Neuronal stem cell (in vitro differentiated cells): ENCODE measurements around the gene SYT8.

ENCODE experiments used
- DNase-seq: peaks from one replicate; pipeline ENCODE4 v3.0.0-alpha.2; 2013; ENCODE audit warnings: low spot score
- H2AFZ ChIP-seq: one replicate; pipeline ENCODE4 v1.6.1; 2013; ENCODE audit warnings: mild to moderate bottlenecking, low read length, inconsistent platforms
- H2AK5ac ChIP-seq: 2 replicates; pipeline ENCODE4 v1.6.1; 2013; ENCODE audit warnings: low read depth, mild to moderate bottlenecking, inconsistent platforms, low read length, moderate library complexity, mixed read lengths
- H2BK120ac ChIP-seq: 2 replicates; pipeline ENCODE4 v1.6.1; 2013; ENCODE audit warnings: low read depth, mild to moderate bottlenecking, inconsistent platforms, low read length, moderate library complexity, mixed read lengths
- H2BK12ac ChIP-seq: one replicate; pipeline ENCODE4 v1.6.1; 2013; ENCODE audit warnings: low read length, inconsistent platforms
- H2BK15ac ChIP-seq: 2 replicates; pipeline ENCODE4 v1.6.1; 2013; ENCODE audit warnings: mild to moderate bottlenecking, low read length, inconsistent platforms, mixed read lengths
- H2BK5ac ChIP-seq: one replicate; pipeline ENCODE4 v1.6.1; 2013; ENCODE audit warnings: inconsistent platforms, mild to moderate bottlenecking, low read length, moderate library complexity
- H3K14ac ChIP-seq: one replicate; pipeline ENCODE4 v1.6.1; 2013; ENCODE audit warnings: low read length, inconsistent platforms
- H3K18ac ChIP-seq: 2 replicates; pipeline ENCODE4 v1.6.1; 2013; ENCODE audit warnings: low read length, inconsistent platforms
- H3K23ac ChIP-seq: 2 replicates; pipeline ENCODE4 v1.6.1; 2013; ENCODE audit warnings: low read depth, mild to moderate bottlenecking, mixed read lengths, low read length, inconsistent platforms; ENCODE audit not compliant: poor library complexity
- H3K27ac ChIP-seq: replicated peaks from 3 replicates; pipeline ENCODE4 v1.5.1; 2013; ENCODE audit warnings: low read length, inconsistent platforms
- H3K27me3 ChIP-seq, 3 experiments: 2 replicates each; pipeline ENCODE4 v1.6.1; 2013; ENCODE audit warnings: low read length in 3 of 3, mild to moderate bottlenecking in 2 of 3, inconsistent platforms in 1 of 3, low read depth in 1 of 3, mixed read lengths in 1 of 3, moderate library complexity in 1 of 3; ENCODE audit not compliant: control insufficient read depth in 3 of 3, insufficient read depth in 3 of 3
- H3K36me3 ChIP-seq, 2 donors: replicated peaks in 1 of 2; 2 replicates each; pipeline ENCODE4 v1.6.1; 2013; ENCODE audit warnings: low read length in 2 of 2; ENCODE audit not compliant: control insufficient read depth in 2 of 2, insufficient read depth in 2 of 2
- H3K4ac ChIP-seq: 2 replicates; pipeline ENCODE4 v1.6.1; 2013; ENCODE audit warnings: inconsistent platforms, mild to moderate bottlenecking, low read length, moderate library complexity
- H3K4me1 ChIP-seq, 2 donors: 1 replicate in 1 of 2; 2 replicates in 1 of 2; pipeline ENCODE4 v1.6.1; 2013; ENCODE audit warnings: low read length in 2 of 2, low read depth in 1 of 2; ENCODE audit not compliant: control insufficient read depth in 2 of 2, insufficient read depth in 1 of 2
- H3K4me2 ChIP-seq: one replicate; pipeline ENCODE4 v1.6.1; 2013; ENCODE audit warnings: mild to moderate bottlenecking, low read length, inconsistent platforms; ENCODE audit not compliant: insufficient read depth, poor library complexity, severe bottlenecking
- H3K4me3 ChIP-seq, 2 donors: 2 replicates each; pipeline ENCODE4 v1.5.1; 2013; ENCODE audit warnings: low read length in 2 of 2, mild to moderate bottlenecking in 2 of 2, inconsistent platforms in 1 of 2, moderate library complexity in 1 of 2
- H3K79me1 ChIP-seq: one replicate; pipeline ENCODE4 v1.6.1; 2013; ENCODE audit warnings: low read depth, mild to moderate bottlenecking, inconsistent platforms, low read length, moderate library complexity
- H3K9ac ChIP-seq: one replicate; pipeline ENCODE4 v1.6.1; 2013; ENCODE audit warnings: mild to moderate bottlenecking, low read depth, low read length, inconsistent platforms; ENCODE audit not compliant: poor library complexity
- H3K9me3 ChIP-seq, 2 donors: replicated peaks in 1 of 2; 2 replicates each; pipeline versions ENCODE3 to v1.6.1; 2013; ENCODE audit warnings: low read length in 2 of 2, mild to moderate bottlenecking in 2 of 2, inconsistent platforms in 1 of 2, low read depth in 1 of 2, mixed read lengths in 1 of 2, moderate library complexity in 1 of 2; ENCODE audit not compliant: control insufficient read depth in 2 of 2, insufficient read depth in 1 of 2
- H4K8ac ChIP-seq: one replicate; pipeline ENCODE4 v1.6.1; 2013; ENCODE audit warnings: low read depth, mild to moderate bottlenecking, inconsistent platforms, low read length, moderate library complexity
- H4K91ac ChIP-seq: one replicate; pipeline ENCODE4 v1.6.1; 2013; ENCODE audit warnings: low read length, low read depth, mild to moderate bottlenecking, inconsistent platforms; ENCODE audit not compliant: poor library complexity
- WGBS, 2 donors: extraction: QIAGEN DNeasy Blood & Tissue Kit; methylation state at CpG; one replicate each; pipeline ENCODE4 v1.1.7; 2013; ENCODE audit warnings: missing lambda C conversion rate in 2 of 2, mixed read lengths in 1 of 2; ENCODE audit not compliant: insufficient read length in 2 of 2, insufficient replicate concordance in 1 of 2; ENCODE audit errors: extremely low coverage in 2 of 2; 5-methylcytosine and 5-hydroxymethylcytosine counted together

The SYT8 gene

DNA sequence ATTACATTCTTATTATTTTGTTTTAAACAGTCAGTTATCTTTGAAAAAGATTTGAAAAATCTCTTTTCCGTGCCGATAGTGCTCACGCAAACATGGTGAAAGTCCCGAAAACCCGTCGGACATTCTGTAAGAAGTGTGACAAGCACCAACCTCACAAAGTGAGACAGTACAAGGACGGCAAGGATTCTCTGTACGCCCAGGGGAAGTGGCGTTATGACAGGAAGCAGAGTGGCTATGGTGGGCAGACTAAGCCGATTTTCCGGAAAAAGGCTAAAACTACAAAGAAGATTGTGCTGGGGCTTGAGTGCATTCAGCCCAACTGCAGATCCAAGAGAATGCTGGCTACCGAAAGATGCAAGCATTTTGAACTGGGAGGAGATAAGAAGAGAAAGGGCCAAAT, 42.3 kb upstream of the SYT8 start:
- Histone ChIP-seq H2BK5ac (no peak overlapping the region), H2BK15ac (no peak overlapping the region), H2AFZ (no peak overlapping the region), H2BK12ac (no peak overlapping the region), H3K4me3 (no peak overlapping the region), H3K18ac (no peak overlapping the region), H3K4ac (no peak overlapping the region), H3K4me2 (no peak overlapping the region), H3K9me3 (no peaks in the 10 kb centered on the region), H3K36me3 (no peaks in the 10 kb centered on the region), H4K91ac (no peak overlapping the region), H3K79me1 (no peaks in the 10 kb centered on the region), H3K9ac (no peak overlapping the region), H2AK5ac (no peak overlapping the region), H3K23ac (no peak overlapping the region), H2BK120ac (no peak overlapping the region), H3K27ac (no peak overlapping the region), H3K27me3 (peaks cover 0 to 22% (median 0%) of the 10 kb centered on the region in 3 experiments), H3K14ac (no peak overlapping the region), H3K4me1 (no peaks in the 10 kb centered on the region), H4K8ac (no peak overlapping the region)
- WGBS, 2 donors, result no CpG with 5 or more reads among the region's 12 CpGs
- DNase-seq, result no peak

DNA sequence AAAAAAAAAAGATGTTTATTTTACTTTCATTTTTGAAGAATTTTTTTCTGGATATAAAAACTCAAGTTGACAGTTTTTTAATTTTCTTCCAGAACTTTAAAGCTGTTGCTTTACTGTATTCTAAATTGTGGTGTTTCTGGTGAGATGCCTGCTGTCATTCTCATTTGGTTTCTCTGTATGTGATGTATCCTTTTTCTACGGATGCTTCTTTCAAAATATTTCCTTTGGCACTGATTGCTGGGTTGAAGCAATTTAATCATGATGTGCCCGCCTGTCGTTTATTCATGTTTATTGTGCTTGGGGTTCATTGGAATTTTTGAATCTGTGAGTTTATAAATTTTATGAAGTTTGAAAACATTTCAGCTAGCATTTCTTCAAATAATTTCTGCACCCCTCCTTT, 41.7 kb upstream of the SYT8 start:
- H3K4me2 ChIP-seq, result no peak overlapping the region
- H3K4me3 ChIP-seq, result no peak overlapping the region
- no peaks in the 10 kb centered on the region for H3K9me3 ChIP-seq
- no peak overlapping the region for H4K8ac ChIP-seq
- no CpG with 5 or more reads among the region's 3 CpGs for WGBS, 2 donors
- no peaks in the 10 kb centered on the region for H3K79me1 ChIP-seq
- no peak overlapping the region for H3K23ac ChIP-seq
- H3K18ac ChIP-seq, result no peak overlapping the region
- no peak overlapping the region for H2AFZ ChIP-seq
- no peaks in the 10 kb centered on the region for H3K36me3 ChIP-seq
- H3K14ac ChIP-seq, result no peak overlapping the region
- H2BK12ac ChIP-seq, result no peak overlapping the region
- H3K27me3 ChIP-seq, result peaks cover 0 to 25% (median 0%) of the 10 kb centered on the region in 3 experiments
- H3K4ac ChIP-seq, result no peak overlapping the region
- H3K27ac ChIP-seq, result no peak overlapping the region
- H3K9ac ChIP-seq, result no peak overlapping the region
- H2BK15ac ChIP-seq, result no peak overlapping the region
- no peaks in the 10 kb centered on the region for H3K4me1 ChIP-seq
- no peak for DNase-seq
- H4K91ac ChIP-seq, result no peak overlapping the region
- no peak overlapping the region for H2AK5ac ChIP-seq
- H2BK5ac ChIP-seq, result no peak overlapping the region
- H2BK120ac ChIP-seq, result no peak overlapping the region

DNA sequence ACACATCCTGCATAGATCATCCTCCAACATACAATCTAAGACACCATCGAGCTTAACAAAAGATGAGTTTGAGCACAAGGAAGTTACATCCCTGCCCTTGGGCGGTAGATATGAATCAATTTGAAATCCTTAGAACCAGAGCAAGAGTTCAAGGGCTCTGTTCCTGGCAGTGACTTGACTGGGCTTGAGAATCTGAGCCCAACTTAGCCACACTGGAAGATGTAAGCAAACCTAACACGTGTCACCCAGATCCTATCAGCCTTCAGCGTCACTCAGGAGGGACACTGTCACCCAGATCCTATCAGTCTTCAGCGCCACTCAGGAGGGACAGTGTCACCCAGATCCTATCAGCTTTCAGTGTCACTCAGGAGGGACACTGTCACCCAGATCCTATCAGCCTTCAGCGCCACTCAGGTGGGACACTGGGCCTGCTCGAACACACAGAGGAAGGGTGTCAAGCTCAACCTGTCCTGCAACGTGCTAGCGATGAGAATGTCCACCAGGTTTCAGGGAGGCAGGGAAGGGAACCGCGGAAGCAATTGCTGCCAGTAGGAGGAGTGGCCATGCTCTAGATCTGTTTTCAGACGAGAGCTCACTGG, 38.3 kb upstream of the SYT8 start:
- no peak overlapping the region for H2AK5ac ChIP-seq
- H2AFZ ChIP-seq, result no peak overlapping the region
- no peak overlapping the region for H3K18ac ChIP-seq
- H2BK120ac ChIP-seq, result no peak overlapping the region
- no peak overlapping the region for H2BK12ac ChIP-seq
- H3K4me2 ChIP-seq, result no peak overlapping the region
- no peaks in the 10 kb centered on the region for H3K36me3 ChIP-seq
- no peak overlapping the region for H4K8ac ChIP-seq
- H2BK15ac ChIP-seq, result no peak overlapping the region
- no peak overlapping the region for H3K27ac ChIP-seq
- no peak overlapping the region for H4K91ac ChIP-seq
- H3K23ac ChIP-seq, result no peak overlapping the region
- H3K4ac ChIP-seq, result no peak overlapping the region
- H3K9me3 ChIP-seq, result no peaks in the 10 kb centered on the region
- no CpG with 5 or more reads among the region's 12 CpGs for WGBS, 2 donors
- H3K27me3 ChIP-seq, result peaks cover 0 to 24% (median 0%) of the 10 kb centered on the region in 3 experiments
- no peaks in the 10 kb centered on the region for H3K4me1 ChIP-seq
- H2BK5ac ChIP-seq, result no peak overlapping the region
- H3K14ac ChIP-seq, result no peak overlapping the region
- H3K4me3 ChIP-seq, result no peak overlapping the region
- no peak for DNase-seq
- no peak overlapping the region for H3K9ac ChIP-seq
- H3K79me1 ChIP-seq, result no peaks in the 10 kb centered on the region

DNA sequence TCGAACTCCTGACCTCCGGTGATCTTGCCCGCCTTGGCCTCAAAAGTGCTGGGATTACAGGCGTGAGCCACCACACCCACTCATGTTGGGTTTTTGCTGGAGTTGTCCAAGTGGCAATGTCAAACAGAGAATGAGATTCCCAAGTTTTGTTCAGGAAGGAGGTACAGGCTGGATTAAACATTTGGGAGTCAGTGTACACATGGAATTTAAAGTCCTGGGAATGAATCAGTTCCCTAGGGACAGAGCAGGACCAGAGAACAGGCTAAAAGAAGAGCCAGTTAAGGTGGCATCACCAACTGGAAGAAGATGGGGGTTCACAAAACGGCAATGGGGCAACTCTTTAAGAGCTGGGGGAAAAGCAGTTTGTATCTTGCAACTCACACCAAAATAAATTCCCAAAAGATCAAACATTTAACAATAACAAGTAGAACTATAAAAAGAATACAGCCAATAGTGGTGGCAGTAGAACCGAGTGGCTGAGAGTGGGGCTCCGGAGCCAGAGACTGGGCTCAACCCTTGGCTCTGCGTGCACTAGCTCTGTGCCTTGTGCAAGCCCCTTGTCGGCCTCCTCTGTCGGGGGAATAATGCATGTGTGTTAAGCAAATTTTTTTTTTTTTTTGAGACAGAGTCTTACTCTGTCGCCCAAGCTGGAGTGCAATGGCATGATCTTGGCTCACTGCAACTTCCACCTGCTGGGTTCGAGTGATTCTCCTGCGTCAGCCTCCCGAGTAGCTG, 37.2 kb upstream of the SYT8 start:
- Histone ChIP-seq H2BK120ac (no peak overlapping the region), H3K4ac (no peak overlapping the region), H2AK5ac (no peak overlapping the region), H4K91ac (no peak overlapping the region), H3K36me3 (no peaks in the 10 kb centered on the region), H3K9ac (no peak overlapping the region), H3K27me3 (peaks cover 0 to 24% (median 0%) of the 10 kb centered on the region in 3 experiments), H2BK15ac (no peak overlapping the region), H4K8ac (no peak overlapping the region), H3K79me1 (no peaks in the 10 kb centered on the region), H2BK5ac (no peak overlapping the region), H3K9me3 (no peaks in the 10 kb centered on the region), H3K4me2 (no peak overlapping the region), H3K27ac (no peak overlapping the region), H3K14ac (no peak overlapping the region), H2AFZ (no peak overlapping the region), H3K4me1 (no peaks in the 10 kb centered on the region), H3K18ac (no peak overlapping the region), H2BK12ac (no peak overlapping the region), H3K4me3 (no peak overlapping the region), H3K23ac (no peak overlapping the region)
- DNase-seq, result no peak
- WGBS, 2 donors, result no CpG with 5 or more reads among the region's 14 CpGs
